AG04450 (cell line): ENCODE results near the gene CFAP57. TPM values are rescaled to one million over a fixed set of nuclear protein-coding genes. Genes with fewer than 3 reads are reported as not detected.

Experiments used
- CTCF ChIA-PET: fragments of 300-600, 350-600 bp; formaldehyde crosslinking; extraction: SDS; loops from one replicate; lab custom pipeline; 2022; ENCODE audit warnings: antibody characterized with exemption, inconsistent platforms; lab: Charles Lee
- POLR2A ChIA-PET: fragments of 350-600 bp; formaldehyde crosslinking; extraction: SDS; loops from one replicate; lab custom pipeline; 2021; ENCODE audit warnings: antibody characterized with exemption, inconsistent platforms; lab: Yijun Ruan, JAX
- DNase-seq: peaks from one replicate; pipeline ENCODE4 v3.0.0-alpha.2; 2011; ENCODE audit warnings: low read depth, low spot score
- H3K27ac ChIP-seq: one replicate; pipeline ENCODE4 v1.5.1; 2012; ENCODE audit warnings: low read depth, low read length, control low read depth
- H3K27me3 ChIP-seq: one replicate; pipeline ENCODE4 v1.6.0; 2012; ENCODE audit warnings: low read length; ENCODE audit not compliant: control insufficient read depth, insufficient read depth
- H3K4me3 ChIP-seq: 2 replicates; pipeline ENCODE4 v1.5.1; 2011; ENCODE audit warnings: mild to moderate bottlenecking, low read depth, low read length, control low read depth
- H3K9me3 ChIP-seq: 2 replicates; pipeline ENCODE4 v1.5.1; 2012; ENCODE audit warnings: low read length; ENCODE audit not compliant: control insufficient read depth, insufficient read depth
- CTCF ChIP-seq: IDR thresholded peaks from 2 replicates; pipeline ENCODE4 v1.5.1; 2011; ENCODE audit warnings: low read depth, low read length, control low read depth, inconsistent platforms
- polyA plus RNA-seq: library from polyadenylated mRNA; depleted of rRNA; stranded (reverse); fragments of >200 nt; gene quantifications from 2 replicates; pipeline ENCODE4 v1.2.3, GENCODE V29; 2011

The CFAP57 gene
- polyA plus RNA-seq, 1 experiment: 0.58 TPM

- peaks cover 3% of the 10 kb centered on the region for H3K9me3 ChIP-seq
- H3K27ac ChIP-seq: no peak overlapping the region
- no peak overlapping the region for H3K4me3 ChIP-seq
- TF ChIP-seq CTCF: no peak
- H3K27me3 ChIP-seq: peaks cover 9% of the 10 kb centered on the region
- DNase-seq: no peak
- ChIA-PET POLR2A (no interaction called here), CTCF (no interaction called here)
Observed at GRCh38 chr1:43253173-43253572, 81.0 kb downstream of the CFAP57 start.

GRCh38 chr1:43253876-43254275, 81.7 kb downstream of the CFAP57 start:
- H3K9me3 ChIP-seq: no peaks in the 10 kb centered on the region; the same call in 1 of the 2 replicates
- no peak for DNase-seq
- no peak overlapping the region for H3K27ac ChIP-seq
- no peak for TF ChIP-seq CTCF
- peaks cover 10% of the 10 kb centered on the region for H3K27me3 ChIP-seq
- ChIA-PET POLR2A (no interaction called here), CTCF (no interaction called here)
- H3K4me3 ChIP-seq: no peak overlapping the region

GRCh38 chr1:43255438-43256210, 83.5 kb downstream of the CFAP57 start:
- CTCF ChIA-PET: interaction anchor here (1.7 kb wide), 1 partner anchor 159 kb away, joined by 4 read pairs; no protein-coding TSS in a partner anchor
- Histone ChIP-seq H3K4me3 (no peak overlapping the region), H3K27ac (no peak overlapping the region), H3K27me3 (peaks cover 10% of the 10 kb centered on the region), H3K9me3 (no peaks in the 10 kb centered on the region; the same call in 1 of the 2 replicates)
- DNase-seq: no peak
- POLR2A ChIA-PET: no interaction called here
- no peak for TF ChIP-seq CTCF

GRCh38 chr1:43256675-43257570, 84.8 kb downstream of the CFAP57 start:
- no peak overlapping the region for H3K4me3 ChIP-seq
- no peak for TF ChIP-seq CTCF
- no peaks in the 10 kb centered on the region; the same call in 1 of the 2 replicates for H3K9me3 ChIP-seq
- no peak overlapping the region for H3K27ac ChIP-seq
- peaks cover 10% of the 10 kb centered on the region for H3K27me3 ChIP-seq
- no peak for DNase-seq
- ChIA-PET POLR2A (interaction anchor here (0.6 kb wide), 1 partner anchor 86 kb away, joined by 4 read pairs; no protein-coding TSS in a partner anchor), CTCF (interaction anchor here (1.7 kb wide), 1 partner anchor 158 kb away, joined by 4 read pairs; no protein-coding TSS in a partner anchor)
